ENCODE results near the gene LRRC47.

LRRC47 gene

GRCh38 chr1:3787349-3787715 is 9.0 kb downstream of the LRRC47 start:
- no peak for DNase-seq (ENCODE audit: low spot score)

GRCh38 chr1:3786468-3787348 is 9.6 kb downstream of the LRRC47 start:
- DNase-seq (ENCODE audit: low spot score): no peak

GRCh38 chr1:3785456-3786157 is 10.7 kb downstream of the LRRC47 start:
- DNase-seq (ENCODE audit: low spot score): no peak

- DNase-seq (ENCODE audit: low spot score): no peak
These were observed 11.3 kb downstream of the LRRC47 start for GRCh38 chr1:3785045-3785444.

- no peak for DNase-seq (ENCODE audit: low spot score)
These were observed 12.4 kb downstream of the LRRC47 start for GRCh38 chr1:3783651-3784474.

- no peak for DNase-seq (ENCODE audit: low spot score)
These were observed 15.4 kb downstream of the LRRC47 start for GRCh38 chr1:3780901-3781300.

- DNase-seq (ENCODE audit: low spot score): no peak
These were observed 16.3 kb downstream of the LRRC47 start for GRCh38 chr1:3779912-3780416.

- no peak for DNase-seq (ENCODE audit: low spot score)
These were observed 16.9 kb downstream of the LRRC47 start for GRCh38 chr1:3779265-3779911.

GRCh38 chr1:3778590-3779264 is 17.6 kb downstream of the LRRC47 start:
- no peak for DNase-seq (ENCODE audit: low spot score)

GRCh38 chr1:3777647-3778589 is 18.4 kb downstream of the LRRC47 start:
- DNase-seq (ENCODE audit: low spot score): no peak

GRCh38 chr1:3777078-3777547 is 19.2 kb downstream of the LRRC47 start:
- no peak for DNase-seq (ENCODE audit: low spot score)

- DNase-seq (ENCODE audit: low spot score): no peak
These were observed 19.9 kb downstream of the LRRC47 start for GRCh38 chr1:3776231-3776961.

GRCh38 chr1:3775490-3776230 is 20.6 kb downstream of the LRRC47 start:
- peak; percentile 74 for DNase-seq (ENCODE audit: low spot score)

- DNase-seq (ENCODE audit: low spot score): no peak
These were observed 21.3 kb downstream of the LRRC47 start for GRCh38 chr1:3774946-3775489.

GRCh38 chr1:3774276-3774945 is 21.9 kb downstream of the LRRC47 start:
- DNase-seq (ENCODE audit: low spot score): no peak

GRCh38 chr1:3773572-3774275 is 22.6 kb downstream of the LRRC47 start:
- DNase-seq (ENCODE audit: low spot score): no peak

All from SK-N-DZ (cell line).